GM10248 (cell line): ENCODE data around the gene RIPOR2.

Source experiments
- CTCF ChIA-PET: fragments of 300-600 bp; sonication (Branson Sonifier 250); formaldehyde crosslinking; extraction: SDS; loops from one replicate; lab custom pipeline; 2021; ENCODE audit warnings: antibody characterized with exemption; lab: Yijun Ruan, JAX
- POLR2A ChIA-PET: fragments of 350-650 bp; sonication (Branson Sonifier 250); formaldehyde crosslinking; extraction: SDS; loops from one replicate; lab custom pipeline; 2020; ENCODE audit warnings: antibody characterized with exemption; lab: Yijun Ruan, JAX
- DNase-seq: peaks from one replicate; pipeline ENCODE4 v3.0.0; 2012; ENCODE audit errors: extremely low spot score
- CTCF ChIP-seq: IDR thresholded peaks from 2 replicates; pipeline ENCODE4 v1.5.1; 2012; ENCODE audit warnings: mild to moderate bottlenecking, low read depth; ENCODE audit errors: extremely low read depth, missing control alignments, control extremely low read depth

RIPOR2 gene

GRCh38 chr6:24795106-24795505 lies 140.7 kb downstream of the RIPOR2 start:
- no peak for TF ChIP-seq CTCF
- ChIA-PET CTCF (interaction anchor here (0.8 to 1.3 kb wide), 3 partner anchors 10 to 215 kb away, joined by 3 to 4 read pairs (median 4); no protein-coding TSS in a partner anchor), POLR2A (interaction anchor here (1.3 kb wide), 1 partner anchor 10 kb away, joined by 3 read pairs; no protein-coding TSS in a partner anchor)
- DNase-seq = no peak

GRCh38 chr6:24788031-24788665 lies 147.6 kb downstream of the RIPOR2 start:
- ChIA-PET CTCF (interaction anchor here (1.0 to 1.3 kb wide), 3 partner anchors 12 to 230 kb away, joined by 3 to 5 read pairs (median 3); partner anchors contain the start of gene GMNN), POLR2A (no interaction called here)
- no peak for DNase-seq
- TF ChIP-seq CTCF = no peak

GRCh38 chr6:24780206-24780605 lies 155.6 kb downstream of the RIPOR2 start:
- ChIA-PET POLR2A (no interaction called here), CTCF (no interaction called here)
- DNase-seq = no peak
- TF ChIP-seq CTCF = no peak

GRCh38 chr6:24779416-24780016 lies 156.2 kb downstream of the RIPOR2 start:
- no peak for TF ChIP-seq CTCF
- peak; percentile 28 for DNase-seq
- CTCF ChIA-PET = interaction anchor here (0.9 to 2.0 kb wide), 4 partner anchors 35 to 284 kb away, joined by 3 to 7 read pairs (median 4); no protein-coding TSS in a partner anchor
- POLR2A ChIA-PET = no interaction called here

- ChIA-PET POLR2A (no interaction called here), CTCF (interaction anchor here (0.9 to 2.0 kb wide), 5 partner anchors 12 to 283 kb away, joined by 3 to 7 read pairs (median 4); no protein-coding TSS in a partner anchor)
- DNase-seq = no peak
- no peak for TF ChIP-seq CTCF
Observed at GRCh38 chr6:24778878-24779277, 156.9 kb downstream of the RIPOR2 start.

GRCh38 chr6:24778121-24778520 lies 157.6 kb downstream of the RIPOR2 start:
- no peak for DNase-seq
- no peak for TF ChIP-seq CTCF
- ChIA-PET POLR2A (interaction anchor here (0.5 kb wide), 1 partner anchor 157 kb away, joined by 5 read pairs; no protein-coding TSS in a partner anchor), CTCF (interaction anchor here (1.4 to 2.0 kb wide), 3 partner anchors 13 to 240 kb away, joined by 4 to 7 read pairs (median 6); no protein-coding TSS in a partner anchor)
